GM19324 (cell line): ENCODE data around the gene EVX1.

Source experiments
- ATAC-seq: cut with Tn5 transposase; IDR thresholded peaks from one replicate; pipeline ENCODE4 v1.9.1; 2021; ENCODE audit warnings: mild to moderate bottlenecking, moderate library complexity; ENCODE audit not compliant: unreplicated experiment, low FRiP score

EVX1 gene

DNA sequence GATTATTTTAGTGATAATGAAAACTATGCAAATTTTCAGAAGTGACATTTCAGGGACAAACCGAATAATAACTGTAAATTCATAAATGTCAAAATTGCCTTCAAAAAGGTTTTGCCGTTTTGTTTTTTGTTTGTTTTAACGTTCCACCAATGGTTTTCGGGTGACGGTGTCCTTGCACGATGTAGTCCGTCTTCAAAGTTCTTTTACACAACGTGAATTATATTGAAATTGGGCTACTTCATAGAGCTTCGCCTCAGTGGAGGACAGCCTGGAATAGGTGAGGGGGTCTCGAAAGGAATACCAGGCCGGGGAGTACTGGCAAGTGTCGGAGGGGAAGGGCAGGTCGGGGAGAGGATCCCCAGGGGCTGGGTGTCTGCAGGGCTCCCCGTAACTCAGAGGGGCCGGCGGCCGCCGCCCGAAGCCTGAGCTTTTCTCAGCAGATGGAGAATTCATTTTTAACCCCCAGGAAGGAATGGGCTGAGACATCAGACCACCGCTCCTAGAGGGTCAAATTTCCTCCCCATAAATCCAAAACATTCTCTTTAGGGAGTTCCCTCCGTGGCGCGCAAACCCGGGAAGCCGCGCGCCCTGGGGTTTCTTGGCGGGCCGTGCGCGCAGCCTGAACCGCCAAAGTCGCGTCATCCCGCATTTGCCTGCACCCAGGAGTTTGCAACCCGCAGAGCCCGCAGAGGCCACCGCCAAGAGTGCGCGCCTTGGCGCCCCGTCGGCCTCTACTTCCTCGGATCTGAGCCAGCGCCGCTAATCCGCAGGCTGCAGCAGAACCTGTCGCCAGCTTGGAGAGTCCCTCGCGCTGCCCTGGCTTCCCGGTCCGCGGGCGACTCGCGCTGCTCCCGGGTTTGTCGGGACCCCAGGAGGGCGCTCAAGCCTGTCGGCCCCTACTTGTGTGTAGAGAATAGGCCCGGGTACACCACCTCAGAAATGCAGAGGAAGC lies 17.3 kb upstream of the EVX1 start:
- no peak for ATAC-seq

GRCh38 chr7:27229448-27229847 lies 13.2 kb upstream of the EVX1 start:
- ATAC-seq, result no peak

DNA sequence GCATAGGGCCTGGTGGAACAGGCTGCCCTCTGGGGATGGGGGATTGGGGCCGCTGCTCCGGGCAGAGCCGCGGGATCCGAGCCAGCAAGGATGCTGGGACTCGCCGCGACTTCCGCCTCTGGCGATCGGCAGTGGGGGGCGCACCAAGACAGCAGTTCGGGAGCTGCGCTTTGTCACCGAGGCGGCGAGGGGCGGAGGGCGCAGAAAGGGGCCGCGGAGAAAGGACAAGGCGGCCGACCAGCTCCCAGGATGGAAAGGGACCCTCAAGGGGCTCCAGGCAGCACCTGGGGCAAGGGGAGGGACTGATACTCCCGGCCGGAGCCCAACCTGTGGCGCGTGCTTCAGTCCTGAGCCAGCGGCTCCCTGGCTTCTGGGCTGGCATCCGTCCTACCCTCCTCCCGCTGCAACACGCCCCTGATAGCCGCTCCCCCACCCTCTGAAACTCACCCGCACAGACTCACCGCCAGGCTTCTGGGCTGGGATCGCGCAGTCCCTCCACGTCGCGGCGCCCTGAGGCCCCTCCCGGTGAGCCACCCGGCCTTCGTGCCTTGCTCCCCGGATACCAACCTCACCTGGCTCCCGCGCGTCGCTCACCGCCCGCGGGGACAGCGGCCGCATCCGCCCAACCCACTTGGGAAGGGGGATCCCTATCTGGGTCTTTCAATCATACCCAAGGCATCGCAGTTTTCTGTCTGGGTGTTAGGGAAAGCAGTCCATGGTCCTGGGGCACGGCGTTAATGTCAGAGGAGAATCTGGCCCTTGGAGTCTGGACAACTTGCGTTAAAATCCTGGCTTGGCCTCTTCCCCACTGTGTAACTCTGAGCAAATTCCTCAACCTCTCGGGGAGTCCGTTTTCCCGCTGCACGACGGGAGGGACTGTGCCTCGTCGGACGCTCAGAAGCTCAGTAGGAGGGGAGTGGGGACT lies 7.0 kb upstream of the EVX1 start:
- ATAC-seq, result no peak

GRCh38 chr7:27237735-27238334 lies 4.8 kb upstream of the EVX1 start:
- no peak for ATAC-seq

- ATAC-seq, result no peak
These were observed 3.6 kb upstream of the EVX1 start for GRCh38 chr7:27238979-27239386.

DNA sequence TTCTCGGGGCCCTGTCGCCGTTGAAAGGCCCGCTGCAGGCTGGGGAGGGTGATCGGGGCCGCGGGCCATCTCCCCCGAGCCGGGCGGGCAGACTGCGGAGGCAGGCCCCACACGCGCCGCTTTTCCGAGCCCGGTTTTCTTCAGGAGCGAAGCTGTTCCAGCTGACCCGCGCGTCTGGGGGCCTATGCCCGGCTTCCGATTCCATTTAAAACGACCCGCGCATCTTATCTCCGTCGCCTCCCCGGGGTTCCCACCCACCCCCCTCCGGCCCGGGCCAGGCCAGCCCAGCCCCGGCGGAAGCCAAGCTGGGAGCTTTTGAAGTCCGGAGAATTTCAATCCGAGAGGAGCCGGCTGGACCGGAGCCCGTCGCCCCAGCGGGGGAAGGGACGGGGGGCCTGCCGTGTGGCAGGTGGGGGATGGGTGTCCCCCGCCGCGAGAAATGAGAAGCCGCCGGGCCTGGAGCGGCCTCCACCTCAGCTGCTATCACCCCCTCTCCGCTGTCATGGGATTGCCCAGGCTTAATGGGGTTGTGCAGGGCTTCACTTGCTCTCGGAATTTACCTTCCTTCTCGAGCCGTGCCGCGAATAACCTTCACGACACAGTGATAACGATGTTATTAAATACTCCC lies 3.1 kb upstream of the EVX1 start:
- ATAC-seq, result no peak

DNA sequence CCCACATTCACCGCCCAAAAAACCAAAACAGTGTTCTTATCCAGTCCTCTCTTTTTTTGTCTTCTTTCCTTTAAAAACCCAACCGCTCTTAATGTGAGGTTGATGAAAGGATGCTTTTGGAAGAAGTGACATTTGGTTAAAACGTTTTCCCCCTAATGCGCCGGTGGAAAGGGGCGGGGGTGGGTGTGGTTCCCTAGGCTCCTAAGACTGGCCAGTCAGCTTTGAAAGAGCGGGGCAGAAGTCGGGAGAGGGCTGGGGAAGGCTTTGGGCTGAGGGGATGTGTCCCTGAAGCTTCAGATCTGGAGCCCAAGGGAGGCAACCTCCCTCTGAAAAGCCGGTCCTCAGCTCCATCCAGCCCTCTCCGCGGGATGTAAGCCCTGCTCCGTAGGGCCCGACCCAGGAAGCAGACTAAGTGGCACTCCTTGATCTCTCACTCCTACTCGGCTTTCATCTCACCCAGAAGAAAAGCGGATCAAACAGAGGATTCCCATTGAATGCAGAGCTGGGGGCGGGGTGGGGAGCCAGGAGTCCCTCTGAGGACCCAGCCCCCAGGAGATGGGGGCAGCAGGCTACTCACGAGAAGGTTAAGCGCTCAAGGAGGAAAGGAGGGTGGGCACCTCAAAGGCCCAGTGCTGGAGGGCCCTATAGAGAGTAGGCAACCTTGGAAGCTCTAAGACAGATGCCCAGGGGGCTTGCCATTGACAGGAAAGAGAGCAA lies 2.4 kb upstream of the EVX1 start:
- no peak for ATAC-seq

DNA sequence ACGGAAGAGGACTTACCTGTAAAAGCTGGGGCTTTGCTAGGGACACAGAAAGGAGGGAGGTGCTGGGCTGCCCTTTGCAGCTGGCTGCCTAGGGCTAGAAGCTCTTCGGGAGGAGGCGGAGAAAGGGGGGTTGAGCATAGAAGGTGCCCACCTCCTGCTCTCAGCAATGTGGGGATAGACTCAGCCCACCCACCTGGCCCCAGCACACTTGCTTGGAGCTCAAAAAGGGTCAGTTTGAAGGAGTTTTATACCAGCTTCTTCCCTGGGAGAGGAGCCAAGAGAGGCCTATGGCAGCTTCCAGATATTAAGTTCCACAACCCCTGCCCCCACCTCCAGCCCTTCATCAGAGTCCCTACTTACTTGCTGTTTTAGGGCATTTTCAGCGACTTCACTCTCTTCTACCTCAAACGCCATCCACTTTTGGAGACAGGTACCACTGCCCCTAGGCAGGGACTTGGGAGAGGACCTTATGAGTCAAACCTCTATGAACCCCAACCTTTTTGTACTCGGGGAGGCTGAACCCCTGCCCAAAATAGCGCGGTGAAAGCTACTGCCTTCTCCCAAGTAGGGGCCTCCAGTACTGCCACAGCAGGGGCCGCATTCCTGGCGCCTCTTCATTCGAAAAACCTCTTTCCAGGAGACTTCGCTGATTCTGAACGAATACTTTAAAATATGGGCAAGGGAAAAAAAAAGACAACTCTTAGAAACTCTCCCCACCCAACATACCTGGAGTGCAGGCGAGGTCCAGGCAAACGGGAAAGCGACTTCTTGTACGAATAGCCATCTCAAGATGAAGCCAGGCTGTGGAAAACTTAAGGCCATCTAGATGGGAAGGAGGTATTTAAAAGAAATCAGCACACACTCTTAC lies 1.2 kb upstream of the EVX1 start:
- ATAC-seq, result no peak

DNA sequence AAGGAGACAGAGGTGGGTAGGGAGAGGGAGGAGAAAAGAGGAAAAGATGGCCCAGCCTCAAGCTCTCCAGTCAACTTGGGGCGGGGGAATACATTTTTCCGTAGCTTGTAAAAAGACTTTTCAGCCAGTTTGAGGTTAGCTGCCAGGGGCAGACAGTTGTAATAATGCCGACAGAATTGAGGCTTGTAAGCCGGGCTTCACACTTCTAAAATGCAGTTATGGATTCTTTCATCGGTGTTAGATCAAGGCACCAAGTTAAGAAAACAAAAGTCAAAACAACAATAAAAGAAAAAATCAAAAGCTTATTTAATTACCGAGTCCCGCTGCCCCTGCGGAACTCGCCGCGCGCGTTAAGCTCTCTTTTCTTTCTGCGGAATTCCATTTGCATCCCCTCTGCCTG lies 448 bp upstream of the EVX1 start:
- ATAC-seq, result no peak

- ATAC-seq, result no peak
These were observed 950 bp downstream of the EVX1 start for GRCh38 chr7:27243340-27244163.

- ATAC-seq, result no peak
These were observed 2.0 kb downstream of the EVX1 start for GRCh38 chr7:27244488-27245123.

GRCh38 chr7:27245124-27245797 lies 2.7 kb downstream of the EVX1 start:
- no peak for ATAC-seq

GRCh38 chr7:27245798-27246691 lies 3.4 kb downstream of the EVX1 start:
- ATAC-seq, result no peak

- no peak for ATAC-seq
These were observed 4.4 kb downstream of the EVX1 start for GRCh38 chr7:27247000-27247399.

- no peak for ATAC-seq
These were observed 5.1 kb downstream of the EVX1 start for GRCh38 chr7:27247452-27248426.
